ENCODE measurements around the gene TSFM.

Gene TSFM

GRCh38 chr12:57745485-57745881, 37.1 kb upstream of the TSFM start:
- peak; percentile 92 for TF ChIP-seq POLR2AphosphoS5 (IDR thresholded peaks at IDR 0.05; ENCODE audit: low read depth)
- TF ChIP-seq GABPA (IDR thresholded peaks at IDR 0.05; ENCODE audit: low read depth): no peak
- H3K27ac ChIP-seq (replicated peaks): peak overlapping the region; percentile 84
- no peak for DNase-seq (ENCODE audit: low read depth in 1 of 2, low spot score in 1 of 2)
- H3K27me3 ChIP-seq (ENCODE audit: insufficient read depth, poor library complexity, severe bottlenecking): no peaks in the 10 kb centered on the region
- H3K4me3 ChIP-seq (replicated peaks; ENCODE audit: insufficient read depth, low read length): peak overlapping the region; percentile 54

- Histone ChIP-seq H3K27ac (replicated peaks) (no peak overlapping the region), H3K27me3 (ENCODE audit: insufficient read depth, poor library complexity, severe bottlenecking) (no peaks in the 10 kb centered on the region), H3K4me3 (replicated peaks; ENCODE audit: insufficient read depth, low read length) (peak overlapping the region; percentile 54)
- TF ChIP-seq SPI1 (IDR thresholded peaks at IDR 0.05; ENCODE audit: borderline replicate concordance, low read depth) (no peak), REST (IDR thresholded peaks at IDR 0.05; ENCODE audit: insufficient replicate concordance, low read depth) (no peak), GABPA (IDR thresholded peaks at IDR 0.05; ENCODE audit: low read depth) (no peak), CTCF (IDR thresholded peaks at IDR 0.05; ENCODE audit: insufficient read depth, low read length) (no peak), POLR2AphosphoS5 (IDR thresholded peaks at IDR 0.05; ENCODE audit: low read depth) (no peak)
- DNase-seq (ENCODE audit: low read depth in 1 of 2, low spot score in 1 of 2): no peak
Measured at GRCh38 chr12:57746025-57746424, 36.6 kb upstream of the TSFM start.

GRCh38 chr12:57749061-57749460, 33.5 kb upstream of the TSFM start:
- Histone ChIP-seq H3K27me3 (ENCODE audit: insufficient read depth, poor library complexity, severe bottlenecking) (no peaks in the 10 kb centered on the region), H3K4me3 (replicated peaks; ENCODE audit: insufficient read depth, low read length) (no peak overlapping the region), H3K27ac (replicated peaks) (no peak overlapping the region)
- TF ChIP-seq REST (IDR thresholded peaks at IDR 0.05; ENCODE audit: insufficient replicate concordance, low read depth): no peak
- TF ChIP-seq CTCF (IDR thresholded peaks at IDR 0.05; ENCODE audit: insufficient read depth, low read length): no peak
- no peak for TF ChIP-seq SPI1 (IDR thresholded peaks at IDR 0.05; ENCODE audit: borderline replicate concordance, low read depth)
- no peak for TF ChIP-seq GABPA (IDR thresholded peaks at IDR 0.05; ENCODE audit: low read depth)
- TF ChIP-seq POLR2AphosphoS5 (IDR thresholded peaks at IDR 0.05; ENCODE audit: low read depth): no peak
- DNase-seq (ENCODE audit: low read depth in 1 of 2, low spot score in 1 of 2): no peak

- no peak for DNase-seq (ENCODE audit: low read depth in 1 of 2, low spot score in 1 of 2)
- H3K27ac ChIP-seq (replicated peaks): peak overlapping the region; percentile 95
- H3K27me3 ChIP-seq (ENCODE audit: insufficient read depth, poor library complexity, severe bottlenecking): no peaks in the 10 kb centered on the region
Measured at GRCh38 chr12:57750561-57751431, 31.8 kb upstream of the TSFM start.

More at GRCh38 chr12:57750561-57751431, 31.8 kb upstream of the TSFM start:
- no peak for TF ChIP-seq CTCF (IDR thresholded peaks at IDR 0.05; ENCODE audit: insufficient read depth, low read length)
- H3K4me3 ChIP-seq (replicated peaks; ENCODE audit: insufficient read depth, low read length): peak overlapping the region; percentile 71
